Activated CD8-positive, alpha-beta memory T cell treated with anti-CD3 and anti-CD28 coated beads, Interleukin-2, amount 50 U/mL, for 24 hours (primary cell): ENCODE data around the gene KHDC3L.
"Not testable (repeated sequence)": the region's sequence is repeated elsewhere in the genome, so short reads cannot be mapped to it uniquely, and the experiment has no call there.

ENCODE experiments used
- DNase-seq: peaks from one replicate; pipeline ENCODE4 v3.0.0-alpha.2; 2020; ENCODE audit errors: extremely low read depth

The KHDC3L gene

GRCh38 chr6:73369563-73369962, 7.1 kb downstream of the KHDC3L start, which contains the start of gene OOEP:
TSS of gene OOEP (minus strand) at chr6:73369897. CDS start at chr6:73369792, 105 bp downstream.
- DNase-seq: no peak

GRCh38 chr6:73371984-73372383, 9.5 kb downstream of the KHDC3L start:
- no peak for DNase-seq

- no peak for DNase-seq
Observed at GRCh38 chr6:73372516-73372915, 10.1 kb downstream of the KHDC3L start.

- DNase-seq: no peak
Observed at GRCh38 chr6:73375216-73375615, 12.8 kb downstream of the KHDC3L start.

- no peak for DNase-seq
Observed at GRCh38 chr6:73377225-73377624, 14.8 kb downstream of the KHDC3L start.

GRCh38 chr6:73381531-73381930, 19.1 kb downstream of the KHDC3L start:
- not testable (repeated sequence) for DNase-seq

- DNase-seq: no peak
Observed at GRCh38 chr6:73382462-73383113, 20.1 kb downstream of the KHDC3L start.

- DNase-seq: no peak
Observed at GRCh38 chr6:73388433-73388799, 26.0 kb downstream of the KHDC3L start.

GRCh38 chr6:73388800-73389512, 26.5 kb downstream of the KHDC3L start:
- peak; percentile 17 for DNase-seq

GRCh38 chr6:73389854-73390253, 27.4 kb downstream of the KHDC3L start:
- DNase-seq: no peak

- no peak for DNase-seq
Observed at GRCh38 chr6:73391675-73392074, 29.2 kb downstream of the KHDC3L start.

GRCh38 chr6:73392188-73392587, 29.7 kb downstream of the KHDC3L start:
- not testable (repeated sequence) for DNase-seq

- DNase-seq: no peak
Observed at GRCh38 chr6:73393278-73393677, 30.8 kb downstream of the KHDC3L start.

- no peak for DNase-seq
Observed at GRCh38 chr6:73394577-73395354, 32.3 kb downstream of the KHDC3L start, which contains the start of gene DDX43. TSS of gene DDX43 (plus strand) at chr6:73394828. CDS start at chr6:73394906, 78 bp downstream.

GRCh38 chr6:73395875-73396274, 33.4 kb downstream of the KHDC3L start:
- no peak for DNase-seq

- no peak for DNase-seq
Observed at GRCh38 chr6:73400656-73401055, 38.2 kb downstream of the KHDC3L start.

GRCh38 chr6:73409395-73409794, 46.9 kb downstream of the KHDC3L start:
- no peak for DNase-seq

GRCh38 chr6:73413102-73413501, 50.6 kb downstream of the KHDC3L start:
- DNase-seq: no peak
